Measurements from ENCODE around the gene DNAJC7. TPM values are rescaled to one million over a fixed set of nuclear protein-coding genes. Genes with fewer than 3 reads are reported as not detected.

Gene DNAJC7
- total and polyA plus RNA-seq, 9 of the 15 experiments (the other 6 are each of a cell fraction or from before 2014, with no cell fraction given): 85.8 to 262 (median 157) TPM

DNA sequence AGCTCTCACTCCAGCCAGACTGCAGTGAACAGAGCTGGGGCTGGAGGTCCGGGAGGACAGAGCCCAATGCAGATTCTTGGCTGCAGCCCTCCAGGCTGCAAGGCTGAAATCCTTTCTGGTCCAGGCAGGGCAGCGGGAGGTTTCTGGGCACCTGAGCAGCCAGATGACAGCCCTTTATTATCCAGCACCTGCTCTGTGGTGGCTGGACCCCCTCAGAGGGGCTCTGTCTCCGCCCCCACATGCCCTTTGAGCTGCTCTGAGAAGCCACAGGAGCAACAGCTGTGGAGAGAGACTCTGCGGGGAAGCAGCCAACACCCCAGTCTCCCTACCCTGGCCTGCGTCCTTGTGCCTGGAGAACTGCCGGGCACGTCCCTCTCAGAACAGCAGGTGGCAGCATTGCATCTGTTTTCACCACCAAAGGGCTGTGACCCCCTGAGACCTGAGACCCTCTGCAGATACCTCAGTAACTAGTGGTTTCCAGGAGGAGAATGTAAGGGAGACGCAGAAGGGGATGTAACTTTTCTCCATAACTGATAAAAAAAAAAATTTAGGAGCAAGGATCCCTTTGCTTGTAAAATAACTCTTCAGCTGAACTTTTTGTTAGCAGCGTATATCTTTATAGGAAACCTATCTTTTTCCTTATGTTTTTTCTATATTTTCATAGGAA, 54.3 kb downstream of the DNAJC7 start (continued):
- TF ChIP-seq STAT5A (IDR thresholded peaks at IDR 0.05; ENCODE audit: borderline replicate concordance, low read length) (no peak), SMC3 (conservative IDR thresholded peaks at IDR 0.05; ENCODE audit: insufficient read depth, low read depth, low read length) (peak; percentile 83), NR3C1 (CRISPR knock-in tag; IDR thresholded peaks at IDR 0.05) (no peak), POLR3G (IDR thresholded peaks at IDR 0.05; ENCODE audit: extremely low read depth, insufficient read length, insufficient replicate concordance) (no peak), RNF2 (IDR thresholded peaks at IDR 0.05) (no peak), ESRRA (IDR thresholded peaks at IDR 0.05; ENCODE audit: borderline replicate concordance, low read depth) (no peak), ETV5 (CRISPR knock-in tag; IDR thresholded peaks at IDR 0.05; ENCODE audit: low read depth) (no peak), BRD4 (IDR thresholded peaks at IDR 0.05) (no peak), NFYB (IDR thresholded peaks at IDR 0.05; ENCODE audit: extremely low read depth, insufficient read length) (no peak), ZNF263 (CRISPR knock-in tag; IDR thresholded peaks at IDR 0.05; ENCODE audit: borderline replicate concordance) (no peak), STAG1 (CRISPR knock-in tag; IDR thresholded peaks at IDR 0.05; ENCODE audit: borderline replicate concordance) (peak; percentile 82; the same call in 1 of the 2 replicates), LCOR (CRISPR knock-in tag; IDR thresholded peaks at IDR 0.05) (no peak), CEBPG (CRISPR knock-in tag; IDR thresholded peaks at IDR 0.05) (no peak), CEBPG (tag; conservative IDR thresholded peaks at IDR 0.05 in 1 of 2, IDR thresholded peaks at IDR 0.05 in 1 of 2) (no peak)
- TF ChIP-seq, protein P1, sequence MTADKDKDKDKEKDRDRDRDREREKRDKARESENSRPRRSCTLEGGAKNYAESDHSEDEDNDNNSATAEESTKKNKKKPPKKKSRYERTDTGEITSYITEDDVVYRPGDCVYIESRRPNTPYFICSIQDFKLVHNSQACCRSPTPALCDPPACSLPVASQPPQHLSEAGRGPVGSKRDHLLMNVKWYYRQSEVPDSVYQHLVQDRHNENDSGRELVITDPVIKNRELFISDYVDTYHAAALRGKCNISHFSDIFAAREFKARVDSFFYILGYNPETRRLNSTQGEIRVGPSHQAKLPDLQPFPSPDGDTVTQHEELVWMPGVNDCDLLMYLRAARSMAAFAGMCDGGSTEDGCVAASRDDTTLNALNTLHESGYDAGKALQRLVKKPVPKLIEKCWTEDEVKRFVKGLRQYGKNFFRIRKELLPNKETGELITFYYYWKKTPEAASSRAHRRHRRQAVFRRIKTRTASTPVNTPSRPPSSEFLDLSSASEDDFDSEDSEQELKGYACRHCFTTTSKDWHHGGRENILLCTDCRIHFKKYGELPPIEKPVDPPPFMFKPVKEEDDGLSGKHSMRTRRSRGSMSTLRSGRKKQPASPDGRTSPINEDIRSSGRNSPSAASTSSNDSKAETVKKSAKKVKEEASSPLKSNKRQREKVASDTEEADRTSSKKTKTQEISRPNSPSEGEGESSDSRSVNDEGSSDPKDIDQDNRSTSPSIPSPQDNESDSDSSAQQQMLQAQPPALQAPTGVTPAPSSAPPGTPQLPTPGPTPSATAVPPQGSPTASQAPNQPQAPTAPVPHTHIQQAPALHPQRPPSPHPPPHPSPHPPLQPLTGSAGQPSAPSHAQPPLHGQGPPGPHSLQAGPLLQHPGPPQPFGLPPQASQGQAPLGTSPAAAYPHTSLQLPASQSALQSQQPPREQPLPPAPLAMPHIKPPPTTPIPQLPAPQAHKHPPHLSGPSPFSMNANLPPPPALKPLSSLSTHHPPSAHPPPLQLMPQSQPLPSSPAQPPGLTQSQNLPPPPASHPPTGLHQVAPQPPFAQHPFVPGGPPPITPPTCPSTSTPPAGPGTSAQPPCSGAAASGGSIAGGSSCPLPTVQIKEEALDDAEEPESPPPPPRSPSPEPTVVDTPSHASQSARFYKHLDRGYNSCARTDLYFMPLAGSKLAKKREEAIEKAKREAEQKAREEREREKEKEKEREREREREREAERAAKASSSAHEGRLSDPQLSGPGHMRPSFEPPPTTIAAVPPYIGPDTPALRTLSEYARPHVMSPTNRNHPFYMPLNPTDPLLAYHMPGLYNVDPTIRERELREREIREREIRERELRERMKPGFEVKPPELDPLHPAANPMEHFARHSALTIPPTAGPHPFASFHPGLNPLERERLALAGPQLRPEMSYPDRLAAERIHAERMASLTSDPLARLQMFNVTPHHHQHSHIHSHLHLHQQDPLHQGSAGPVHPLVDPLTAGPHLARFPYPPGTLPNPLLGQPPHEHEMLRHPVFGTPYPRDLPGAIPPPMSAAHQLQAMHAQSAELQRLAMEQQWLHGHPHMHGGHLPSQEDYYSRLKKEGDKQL (CRISPR knock-in tag; IDR thresholded peaks at IDR 0.05; ENCODE audit: borderline replicate concordance): no peak
- TF ChIP-seq, protein P2, sequence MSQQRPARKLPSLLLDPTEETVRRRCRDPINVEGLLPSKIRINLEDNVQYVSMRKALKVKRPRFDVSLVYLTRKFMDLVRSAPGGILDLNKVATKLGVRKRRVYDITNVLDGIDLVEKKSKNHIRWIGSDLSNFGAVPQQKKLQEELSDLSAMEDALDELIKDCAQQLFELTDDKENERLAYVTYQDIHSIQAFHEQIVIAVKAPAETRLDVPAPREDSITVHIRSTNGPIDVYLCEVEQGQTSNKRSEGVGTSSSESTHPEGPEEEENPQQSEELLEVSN (IDR thresholded peaks at IDR 0.05; ENCODE audit: borderline replicate concordance in 1 of 2, extremely low read depth in 1 of 2, insufficient read depth in 1 of 2, insufficient read length in 1 of 2, low read depth in 1 of 2, low read length in 1 of 2, poor library complexity in 1 of 2, severe bottlenecking in 1 of 2): no peak
